GM12875 (cell line): ENCODE data around the gene ACHE.
"Not testable (repeated sequence)": the region's sequence is repeated elsewhere in the genome, so short reads cannot be mapped to it uniquely, and the experiment has no call there.

Experiments
- H3K4me3 ChIP-seq: one replicate; pipeline ENCODE4 v1.5.1; 2011; ENCODE audit warnings: low read depth, low read length, control low read depth
- CTCF ChIP-seq: IDR thresholded peaks from 2 replicates; pipeline ENCODE4 v1.5.1; 2011; ENCODE audit warnings: low read depth, mild to moderate bottlenecking, control low read depth, inconsistent platforms, low read length, moderate library complexity, borderline replicate concordance; ENCODE audit not compliant: insufficient read depth

Gene ACHE

DNA sequence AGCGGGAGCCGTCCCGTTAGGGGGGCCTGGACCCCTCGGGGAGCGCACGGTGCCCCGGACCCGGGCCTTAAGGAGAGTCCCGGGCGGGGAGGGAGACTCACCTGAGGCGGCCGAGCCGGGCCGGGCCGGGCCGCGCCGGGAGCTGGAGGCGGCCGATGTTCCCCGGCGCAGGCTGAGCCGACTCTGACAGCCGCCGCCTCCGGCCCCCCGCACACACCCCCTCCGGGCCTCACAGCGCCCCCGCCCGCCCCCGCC, at the start of gene ACHE:
Gene ACHE, minus strand, starts transcription at position 188 of the 255 bp plus-strand sequence. CDS start 1,656 bp downstream, outside the sequence.
- no peak for TF ChIP-seq CTCF
- peak within 1 kb of the TSS; percentile 48 for H3K4me3 ChIP-seq

- no peak for TF ChIP-seq CTCF
- no peak overlapping the region for H3K4me3 ChIP-seq
Observed at GRCh38 chr7:100944138-100944537, 48.5 kb upstream of the ACHE start.

DNA sequence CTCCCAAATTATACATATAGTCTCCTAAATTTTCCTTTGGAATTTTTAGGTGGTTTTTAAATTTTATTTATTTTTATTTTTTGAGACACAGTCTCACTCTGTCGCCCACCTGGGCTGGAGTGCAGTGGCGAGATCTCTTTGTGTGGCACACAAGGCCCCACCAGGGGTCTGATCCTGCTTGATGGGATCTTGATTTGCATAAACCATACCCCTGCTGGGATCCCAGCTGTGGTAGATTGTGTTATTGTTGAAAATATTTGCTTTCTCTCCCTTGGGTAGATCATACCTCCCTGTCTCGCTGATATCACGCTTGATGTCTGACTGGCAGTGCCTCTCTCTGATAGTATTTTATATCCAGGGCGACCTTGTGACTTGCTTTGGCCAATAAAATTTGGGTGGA, 48.0 kb upstream of the ACHE start:
- H3K4me3 ChIP-seq = no peak overlapping the region
- no peak for TF ChIP-seq CTCF

DNA sequence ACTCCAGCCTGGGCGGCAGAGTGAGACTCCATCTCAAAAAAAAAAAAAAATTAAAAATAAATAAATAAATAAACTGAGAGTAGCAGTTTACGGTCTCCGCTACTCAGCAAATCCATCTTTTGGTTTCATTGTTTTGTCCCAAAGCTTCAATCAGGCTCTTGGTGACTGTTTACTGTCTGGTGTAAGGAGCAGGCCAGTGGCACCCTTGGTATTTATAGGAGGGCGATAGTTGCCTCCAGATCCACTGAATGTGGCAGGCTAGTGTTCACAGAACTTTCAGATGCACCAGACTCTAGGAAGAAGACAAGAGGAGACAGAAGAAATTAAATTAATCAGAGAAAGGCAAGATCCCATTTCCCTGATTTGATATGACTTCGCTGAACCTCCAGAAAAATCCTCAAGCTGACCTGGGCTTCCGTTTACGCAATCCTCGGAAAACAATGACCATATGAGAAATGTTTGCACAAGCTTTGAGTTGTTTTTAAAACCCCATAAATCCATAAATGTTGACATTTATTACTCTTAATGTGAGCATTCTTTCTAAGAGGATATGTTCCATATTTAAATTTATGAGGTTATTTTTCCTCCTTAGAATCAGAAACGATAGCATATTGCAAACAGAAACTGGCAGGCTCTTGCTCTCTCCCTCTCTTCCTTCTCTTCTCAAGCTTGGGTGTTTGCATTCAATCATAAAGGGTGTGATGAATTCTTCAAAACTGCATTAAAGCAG, 46.5 kb upstream of the ACHE start:
- no peak for TF ChIP-seq CTCF
- H3K4me3 ChIP-seq = no peak overlapping the region

DNA sequence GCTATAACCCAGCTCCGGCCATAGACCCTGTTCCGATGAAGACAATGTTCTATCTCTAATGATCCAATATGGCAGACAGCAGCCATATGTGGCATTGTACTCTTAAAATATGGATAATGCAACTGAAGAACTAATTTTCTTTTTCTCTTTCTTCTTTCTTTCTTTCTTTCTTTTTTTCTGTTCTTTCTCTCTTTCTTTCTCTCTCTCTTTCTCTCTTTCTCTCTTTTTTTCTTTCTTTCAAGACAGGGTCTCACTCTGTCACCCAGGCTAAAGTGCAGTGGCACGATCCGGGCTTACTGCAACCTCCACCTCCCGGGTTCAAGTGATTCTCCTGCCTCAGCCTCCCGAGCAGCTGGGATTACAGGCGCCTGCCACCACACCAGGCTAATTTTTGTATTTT, 40.5 kb upstream of the ACHE start:
- not testable (repeated sequence) for H3K4me3 ChIP-seq

- H3K4me3 ChIP-seq = not testable (repeated sequence)
Observed at GRCh38 chr7:100935381-100935780, 39.7 kb upstream of the ACHE start.

- TF ChIP-seq CTCF = no peak
- no peak overlapping the region for H3K4me3 ChIP-seq
Observed at GRCh38 chr7:100933734-100934133, 38.0 kb upstream of the ACHE start.

DNA sequence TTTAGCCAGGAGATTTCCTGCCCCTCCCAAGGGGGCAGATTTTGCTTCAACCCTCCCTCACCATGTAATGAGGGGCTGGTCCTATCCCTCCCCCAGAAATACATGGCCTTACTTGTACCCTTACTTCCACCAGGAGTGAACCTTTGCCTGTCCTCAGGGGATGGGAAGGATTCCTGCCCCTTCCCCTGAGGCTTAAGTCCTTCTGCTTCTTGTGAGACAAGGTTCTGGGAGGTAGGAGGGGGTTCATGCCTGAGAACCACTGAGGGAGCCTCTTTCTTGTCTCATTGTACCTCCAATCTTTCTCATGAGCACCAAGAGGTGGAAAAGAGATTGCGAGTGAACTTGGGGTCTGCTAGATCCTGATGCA, 34.1 kb upstream of the ACHE start:
- H3K4me3 ChIP-seq = no peak overlapping the region
- no peak for TF ChIP-seq CTCF

DNA sequence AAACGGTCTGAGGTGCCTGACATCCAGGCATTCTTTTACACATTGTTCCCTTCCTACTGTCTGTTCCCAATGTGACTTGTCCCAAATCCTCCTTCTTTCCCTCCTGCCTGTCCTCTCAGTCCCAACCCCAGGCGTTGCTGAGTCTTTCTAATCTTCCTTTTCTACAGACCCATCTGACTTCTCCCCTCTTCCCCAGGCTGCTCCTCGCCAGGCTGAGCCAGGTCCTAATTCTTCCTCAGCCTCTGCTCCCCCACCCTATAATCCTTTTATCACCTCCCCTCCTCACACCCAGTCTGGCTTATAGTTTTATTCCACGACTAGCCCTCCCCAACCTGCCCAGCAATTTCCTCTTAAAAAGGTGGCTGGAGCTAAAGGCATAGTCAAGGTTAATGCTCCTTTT, 27.9 kb upstream of the ACHE start:
- not testable (repeated sequence) for H3K4me3 ChIP-seq
